Esophagus muscularis mucosa (tissue), 4 donors: Measurements from ENCODE around the gene GALC. TPM values are rescaled to one million over a fixed set of nuclear protein-coding genes. Genes with fewer than 3 reads are reported as not detected.

Source experiments
- DNase-seq: peaks from one replicate; pipeline ENCODE4 v3.0.0-alpha.2; 2017; ENCODE audit errors: extremely low spot score
- H3K27ac ChIP-seq, 4 donors: fragments of 200-600 bp; sonication (generic); replicated peaks in 1 of 4; 1 replicate in 3 of 4; 2 replicates in 1 of 4; pipeline ENCODE4 v1.5.1; 2016 to 2019; ENCODE audit warnings: mild to moderate bottlenecking in 1 of 4
- H3K27me3 ChIP-seq, 4 donors: fragments of 200-600 bp; sonication (generic); one replicate each; pipeline versions ENCODE4 v1.5.1 to v1.6.0; 2016 to 2019
- H3K36me3 ChIP-seq, 4 donors: fragments of 200-600 bp; sonication (generic); one replicate each; pipeline ENCODE4 v1.5.1; 2016 to 2019
- H3K4me1 ChIP-seq, 4 donors: fragments of 200-600 bp; sonication (generic); one replicate each; pipeline ENCODE4 v1.5.1; 2016 to 2019
- H3K4me3 ChIP-seq, 4 donors: fragments of 200-600 bp; sonication (generic); 1 replicate in 2 of 4; 2 replicates in 2 of 4; pipeline ENCODE4 v1.5.1; 2016 to 2019; ENCODE audit warnings: mild to moderate bottlenecking in 4 of 4, moderate library complexity in 1 of 4
- H3K9me3 ChIP-seq, 4 donors: fragments of 200-600 bp; sonication (generic); 1 replicate in 3 of 4; 2 replicates in 1 of 4; pipeline ENCODE4 v1.5.1; 2016 to 2019
- EP300 ChIP-seq: sonication (generic); formaldehyde crosslinking; IDR thresholded peaks from one replicate; pipeline ENCODE4 v1.6.1; 2017; ENCODE audit warnings: antibody characterized with exemption
- POLR2A ChIP-seq: fragments of 450-650 bp; IDR thresholded peaks from one replicate; pipeline ENCODE4 v1.6.1; 2017; ENCODE audit warnings: antibody characterized with exemption, moderate library complexity, mild to moderate bottlenecking, low read depth
- POLR2AphosphoS5 ChIP-seq, 2 donors: sonication (generic); formaldehyde crosslinking; IDR thresholded peaks; one replicate each; pipeline ENCODE4 v1.6.1; 2017; ENCODE audit warnings: antibody characterized with exemption in 2 of 2
- WGBS: methylation state at CpG from one replicate; pipeline ENCODE4 v1.1.5; 2018; 5-methylcytosine and 5-hydroxymethylcytosine counted together
- intact Hi-C: fragments of 100-400 bp; cut with DNase I; formaldehyde crosslinking; loops from one replicate; pipeline ENCODE4 v1.15.1; 2023
- total RNA-seq, 4 donors: library from RNA; depleted of rRNA; stranded (reverse); fragments of >200 nt; gene quantifications; one replicate each; pipeline versions ENCODE4 v1.1.0 to v1.2.1, GENCODE V29; 2016
- TF ChIP-seq, protein P1 (sequence below), 3 experiments: fragments of 200-600 bp in 2 of 3; fragments of 450-650 bp in 1 of 3; sonication (generic) in 2 of 3; IDR thresholded peaks; one replicate each; pipeline ENCODE4 v1.5.1; 2017 to 2019; ENCODE audit warnings: antibody characterized with exemption in 3 of 3, mild to moderate bottlenecking in 2 of 3, moderate library complexity in 1 of 3

GALC gene
- total RNA-seq, 4 donors from 2014 or later, result 14.5 to 17.0 (median 16.0) TPM

DNA sequence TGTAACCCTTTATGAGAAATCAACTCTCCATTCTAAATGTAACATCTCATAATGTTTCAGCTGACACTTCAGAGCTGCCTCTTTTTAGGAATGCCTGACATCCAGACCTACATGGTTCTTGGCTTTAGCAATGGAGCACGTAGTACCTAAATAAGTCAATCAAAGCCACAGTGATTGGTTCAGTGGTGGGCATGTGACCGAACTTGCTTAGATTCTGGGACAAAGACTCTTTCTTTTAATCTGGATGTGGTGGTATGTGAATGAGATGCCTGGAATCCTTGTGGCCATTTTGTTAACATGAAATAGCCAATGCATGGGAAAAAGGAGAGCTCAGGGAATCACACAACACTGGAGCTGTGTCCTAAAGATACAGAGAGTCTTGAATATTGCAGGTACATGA is 23.8 kb upstream of the GALC start:
- Histone ChIP-seq H3K9me3 (no peaks in the 10 kb centered on the region), H3K4me1 (peaks cover 0 to 3% (median 0%) of the 10 kb centered on the region in 4 donors), H3K36me3 (no peaks in the 10 kb centered on the region), H3K4me3 (no peak overlapping the region), H3K27me3 (peaks cover 0 to 6% (median 0%) of the 10 kb centered on the region in 4 donors), H3K27ac (no peak overlapping the region)
- 83% methylated on average over 2 of the region's 2 CpGs for WGBS
- intact Hi-C loops, result no loop called here
- TF ChIP-seq EP300, result no peak
- TF ChIP-seq POLR2AphosphoS5 (IDR thresholded peaks at IDR 0.05), result no peak
- TF ChIP-seq, protein P1, sequence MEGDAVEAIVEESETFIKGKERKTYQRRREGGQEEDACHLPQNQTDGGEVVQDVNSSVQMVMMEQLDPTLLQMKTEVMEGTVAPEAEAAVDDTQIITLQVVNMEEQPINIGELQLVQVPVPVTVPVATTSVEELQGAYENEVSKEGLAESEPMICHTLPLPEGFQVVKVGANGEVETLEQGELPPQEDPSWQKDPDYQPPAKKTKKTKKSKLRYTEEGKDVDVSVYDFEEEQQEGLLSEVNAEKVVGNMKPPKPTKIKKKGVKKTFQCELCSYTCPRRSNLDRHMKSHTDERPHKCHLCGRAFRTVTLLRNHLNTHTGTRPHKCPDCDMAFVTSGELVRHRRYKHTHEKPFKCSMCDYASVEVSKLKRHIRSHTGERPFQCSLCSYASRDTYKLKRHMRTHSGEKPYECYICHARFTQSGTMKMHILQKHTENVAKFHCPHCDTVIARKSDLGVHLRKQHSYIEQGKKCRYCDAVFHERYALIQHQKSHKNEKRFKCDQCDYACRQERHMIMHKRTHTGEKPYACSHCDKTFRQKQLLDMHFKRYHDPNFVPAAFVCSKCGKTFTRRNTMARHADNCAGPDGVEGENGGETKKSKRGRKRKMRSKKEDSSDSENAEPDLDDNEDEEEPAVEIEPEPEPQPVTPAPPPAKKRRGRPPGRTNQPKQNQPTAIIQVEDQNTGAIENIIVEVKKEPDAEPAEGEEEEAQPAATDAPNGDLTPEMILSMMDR (IDR thresholded peaks at IDR 0.05), result no peak
- TF ChIP-seq POLR2A, result no peak
- DNase-seq, result no peak

DNA sequence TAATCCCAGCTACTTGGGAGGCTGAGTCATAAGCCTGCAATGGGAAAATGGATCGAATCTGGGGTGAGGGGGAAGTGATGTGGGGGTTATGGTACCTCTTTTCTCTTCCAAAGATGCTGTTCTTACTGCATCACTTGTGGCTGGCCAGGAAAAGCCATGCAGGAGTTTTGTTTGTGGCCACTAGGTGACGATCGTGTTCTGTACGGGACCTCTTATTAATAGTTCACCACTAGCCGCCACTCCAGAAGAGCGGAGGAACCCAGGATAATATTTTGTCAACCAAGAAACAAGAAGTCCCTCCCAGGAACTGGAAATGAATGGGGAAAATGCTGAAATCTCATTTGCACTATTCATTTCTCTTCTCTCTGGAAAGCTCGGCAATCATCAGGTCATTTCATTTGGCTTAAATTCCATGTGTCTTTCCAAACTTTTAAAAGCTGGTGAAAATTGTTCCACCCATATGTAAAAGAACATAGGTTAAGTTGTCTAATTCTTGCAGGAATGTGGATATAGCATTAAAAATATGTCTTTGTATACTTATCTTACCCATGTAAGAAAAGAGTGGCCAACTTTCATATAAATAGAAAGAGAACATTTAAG is 20.9 kb upstream of the GALC start:
- no peaks in the 10 kb centered on the region for H3K36me3 ChIP-seq
- H3K27ac ChIP-seq, result no peak overlapping the region
- H3K27me3 ChIP-seq, result peaks cover 0 to 3% (median 0%) of the 10 kb centered on the region in 4 donors
- 11% methylated on average over 7 of the region's 7 CpGs for WGBS
- DNase-seq, result no peak
- no peak overlapping the region for H3K4me3 ChIP-seq
- intact Hi-C loops, result no loop called here
- TF ChIP-seq POLR2AphosphoS5 (IDR thresholded peaks at IDR 0.05) (no peak), EP300 (no peak)
- TF ChIP-seq, protein P1 (IDR thresholded peaks at IDR 0.05), result peak; percentile 63 to 94 (median 69)
- H3K9me3 ChIP-seq, result no peaks in the 10 kb centered on the region
- H3K4me1 ChIP-seq, result peaks cover 0 to 3% (median 0%) of the 10 kb centered on the region in 4 donors

DNA sequence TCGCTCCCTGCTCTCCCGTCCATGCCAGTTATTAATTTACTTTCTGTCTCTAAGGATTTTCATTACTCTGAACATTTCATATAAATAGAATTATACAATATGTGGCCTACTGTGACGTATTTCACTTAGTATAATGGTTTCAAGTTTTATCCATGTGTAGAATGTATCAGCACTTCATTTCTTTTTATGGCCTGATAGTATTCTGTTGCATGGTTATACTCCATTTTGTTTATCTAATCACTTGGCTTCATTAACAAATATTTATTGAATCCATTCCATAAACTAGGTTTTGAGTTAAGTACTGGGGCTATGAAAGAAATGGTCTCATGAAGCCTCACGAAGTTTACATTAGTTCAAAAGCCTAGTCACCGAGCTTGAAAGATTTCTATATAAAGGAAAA is 19.5 kb upstream of the GALC start:
- Histone ChIP-seq H3K4me3 (no peak overlapping the region), H3K4me1 (peaks cover 0 to 3% (median 0%) of the 10 kb centered on the region in 4 donors), H3K27me3 (peaks cover 0 to 3% (median 0%) of the 10 kb centered on the region in 4 donors), H3K36me3 (no peaks in the 10 kb centered on the region), H3K27ac (no peak overlapping the region), H3K9me3 (no peaks in the 10 kb centered on the region)
- DNase-seq, result no peak
- WGBS, result 66% methylated on average over 5 of the region's 5 CpGs
- TF ChIP-seq, protein P1 (IDR thresholded peaks at IDR 0.05), result no peak
- no peak for TF ChIP-seq EP300
- no peak for TF ChIP-seq POLR2AphosphoS5 (IDR thresholded peaks at IDR 0.05)
- TF ChIP-seq POLR2A, result no peak
- intact Hi-C loops, result no loop called here

DNA sequence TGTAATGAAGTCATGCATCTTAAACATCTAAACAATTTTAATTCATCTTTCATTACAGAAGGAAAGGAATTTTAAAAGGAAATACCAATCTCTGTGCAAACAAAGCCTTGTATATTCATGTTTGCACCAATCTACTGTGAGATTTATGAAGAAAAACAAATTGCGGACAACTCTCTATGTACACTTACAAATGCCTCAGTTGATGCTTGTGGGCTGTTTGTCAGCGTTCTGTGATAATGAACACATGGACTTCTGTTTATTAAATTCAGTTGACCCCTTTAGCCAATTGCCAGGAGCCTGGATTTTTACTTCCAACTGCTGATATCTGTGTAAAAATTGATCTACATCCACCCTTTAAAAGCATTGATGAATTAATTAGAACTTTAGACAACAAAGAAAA is 17.3 kb upstream of the GALC start:
- no peak for DNase-seq
- Histone ChIP-seq H3K27ac (no peak overlapping the region), H3K4me3 (no peak overlapping the region), H3K27me3 (no peaks in the 10 kb centered on the region), H3K36me3 (no peaks in the 10 kb centered on the region), H3K4me1 (peaks cover 0 to 3% (median 0%) of the 10 kb centered on the region in 4 donors), H3K9me3 (no peaks in the 10 kb centered on the region)
- 62% methylated on average over 2 of the region's 2 CpGs for WGBS
- intact Hi-C loops, result no loop called here
- TF ChIP-seq EP300 (no peak), POLR2AphosphoS5 (IDR thresholded peaks at IDR 0.05) (no peak), POLR2A (no peak)
- TF ChIP-seq, protein P1 (IDR thresholded peaks at IDR 0.05), result no peak

DNA sequence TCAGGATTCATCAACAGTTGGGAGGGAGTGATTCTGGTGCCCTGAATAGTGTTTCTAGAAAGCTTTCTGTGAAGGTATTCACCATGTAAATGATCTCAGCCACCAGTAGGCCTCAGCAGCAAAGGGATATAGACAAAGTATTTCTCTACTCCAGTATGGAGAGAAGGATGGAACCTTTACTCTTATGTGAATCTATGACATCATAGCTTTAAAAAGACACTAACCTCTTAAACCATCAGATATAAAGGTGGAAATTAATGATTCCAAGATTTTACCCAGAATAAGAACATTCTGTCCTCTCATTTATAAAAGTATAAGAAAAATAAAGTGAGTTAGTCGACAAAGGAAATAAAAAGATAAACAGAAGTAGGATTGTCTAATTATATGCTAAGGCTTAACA is 16.5 kb upstream of the GALC start:
- Histone ChIP-seq H3K9me3 (no peaks in the 10 kb centered on the region), H3K4me1 (peaks cover 0 to 3% (median 0%) of the 10 kb centered on the region in 4 donors), H3K27ac (no peak overlapping the region), H3K27me3 (no peaks in the 10 kb centered on the region), H3K4me3 (no peak overlapping the region), H3K36me3 (no peaks in the 10 kb centered on the region)
- TF ChIP-seq POLR2AphosphoS5 (IDR thresholded peaks at IDR 0.05), result no peak
- TF ChIP-seq EP300, result no peak
- TF ChIP-seq, protein P1 (IDR thresholded peaks at IDR 0.05), result no peak
- no peak for TF ChIP-seq POLR2A
- no peak for DNase-seq
- intact Hi-C loops, result no loop called here
- WGBS, result 77% methylated on average over 1 of the region's 1 CpG
